HL-60 (cell line): ENCODE measurements around the gene TMEM258.
A peak's percentile ranks its signal among the peaks of the same experiment; 100 is the strongest.

Experiments used
- DNase-seq, 2 experiments: peaks; one replicate each; pipeline ENCODE4 v3.0.0-alpha.2; 2010 to 2020; ENCODE audit warnings: low read depth in 1 of 2, low spot score in 1 of 2
- H3K27ac ChIP-seq: fragments of 250-450 bp; sonication (Bioruptor Pico); replicated peaks from 2 replicates; pipeline ENCODE4 v1.5.1; 2020; ENCODE audit warnings: mild to moderate bottlenecking, moderate library complexity
- H3K27me3 ChIP-seq: fragments of 250-450 bp; sonication (Bioruptor Pico); 2 replicates; pipeline ENCODE4 v1.5.1; 2021; ENCODE audit warnings: mild to moderate bottlenecking, moderate library complexity; ENCODE audit not compliant: insufficient read depth, poor library complexity, severe bottlenecking
- H3K4me3 ChIP-seq: replicated peaks from 2 replicates; pipeline ENCODE4 v1.5.1; 2011; ENCODE audit warnings: mild to moderate bottlenecking, control low read depth, low read length; ENCODE audit not compliant: insufficient read depth
- GABPA ChIP-seq: IDR thresholded peaks from 2 replicates; pipeline ENCODE4 v1.6.1; 2012; ENCODE audit warnings: low read depth
- POLR2AphosphoS5 ChIP-seq: IDR thresholded peaks from 2 replicates; pipeline ENCODE4 v1.6.1; 2012; ENCODE audit warnings: low read depth
- SPI1 ChIP-seq: IDR thresholded peaks from 2 replicates; pipeline ENCODE4 v1.6.1; 2012; ENCODE audit warnings: low read depth, mild to moderate bottlenecking, borderline replicate concordance
- TF ChIP-seq, protein P1 (sequence below): IDR thresholded peaks from one replicate; pipeline ENCODE4 v1.5.1; 2011; ENCODE audit warnings: low read length, control low read depth, inconsistent platforms; ENCODE audit not compliant: insufficient read depth
- TF ChIP-seq, protein P2 (sequence below): IDR thresholded peaks from 2 replicates; pipeline ENCODE4 v1.6.1; 2012; ENCODE audit warnings: low read depth; ENCODE audit not compliant: insufficient replicate concordance

TMEM258 gene

DNA sequence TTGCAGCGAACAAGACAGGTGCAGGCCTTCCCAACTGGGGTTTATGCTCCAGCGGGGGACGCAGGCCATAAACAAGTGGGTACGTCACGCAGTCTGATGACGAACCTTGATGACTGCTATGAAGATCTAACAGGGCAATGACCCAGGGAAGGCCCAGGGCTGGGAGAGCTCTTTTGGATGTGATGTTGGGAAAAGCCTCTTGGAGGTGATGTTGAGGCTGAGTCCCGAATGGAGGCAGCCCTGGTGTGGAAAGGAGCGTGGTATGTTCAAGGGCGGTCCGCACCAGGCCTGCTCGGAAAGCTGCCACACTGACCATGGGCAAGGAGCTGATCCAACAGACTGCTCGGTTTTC lies 41.5 kb upstream of the TMEM258 start:
- TF ChIP-seq SPI1 = no peak
- TF ChIP-seq POLR2AphosphoS5 = no peak
- TF ChIP-seq, protein P1, sequence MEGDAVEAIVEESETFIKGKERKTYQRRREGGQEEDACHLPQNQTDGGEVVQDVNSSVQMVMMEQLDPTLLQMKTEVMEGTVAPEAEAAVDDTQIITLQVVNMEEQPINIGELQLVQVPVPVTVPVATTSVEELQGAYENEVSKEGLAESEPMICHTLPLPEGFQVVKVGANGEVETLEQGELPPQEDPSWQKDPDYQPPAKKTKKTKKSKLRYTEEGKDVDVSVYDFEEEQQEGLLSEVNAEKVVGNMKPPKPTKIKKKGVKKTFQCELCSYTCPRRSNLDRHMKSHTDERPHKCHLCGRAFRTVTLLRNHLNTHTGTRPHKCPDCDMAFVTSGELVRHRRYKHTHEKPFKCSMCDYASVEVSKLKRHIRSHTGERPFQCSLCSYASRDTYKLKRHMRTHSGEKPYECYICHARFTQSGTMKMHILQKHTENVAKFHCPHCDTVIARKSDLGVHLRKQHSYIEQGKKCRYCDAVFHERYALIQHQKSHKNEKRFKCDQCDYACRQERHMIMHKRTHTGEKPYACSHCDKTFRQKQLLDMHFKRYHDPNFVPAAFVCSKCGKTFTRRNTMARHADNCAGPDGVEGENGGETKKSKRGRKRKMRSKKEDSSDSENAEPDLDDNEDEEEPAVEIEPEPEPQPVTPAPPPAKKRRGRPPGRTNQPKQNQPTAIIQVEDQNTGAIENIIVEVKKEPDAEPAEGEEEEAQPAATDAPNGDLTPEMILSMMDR = no peak
- H3K27ac ChIP-seq = no peak overlapping the region
- H3K4me3 ChIP-seq = no peak overlapping the region
- no peak for DNase-seq
- peaks cover 13% of the 10 kb centered on the region for H3K27me3 ChIP-seq

DNA sequence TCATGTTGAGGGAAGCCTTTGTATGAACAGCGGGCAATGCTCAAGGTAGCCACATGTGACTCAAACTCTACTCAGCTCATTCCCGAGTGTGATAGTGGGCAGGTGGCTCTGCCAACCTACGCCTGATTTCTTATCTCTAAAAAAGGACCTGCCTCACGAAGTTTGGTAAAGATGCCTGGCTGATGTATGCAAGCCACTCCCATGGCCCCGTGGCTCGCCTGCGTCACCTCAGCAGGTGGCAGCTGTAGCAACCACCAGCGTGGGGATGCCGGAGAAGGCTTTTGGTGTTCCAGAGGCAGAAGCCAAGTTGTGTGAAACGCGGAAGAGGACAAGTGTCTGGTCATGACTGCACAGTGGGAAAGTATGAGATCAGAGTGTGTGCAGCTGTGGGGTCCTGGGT lies 41.1 kb upstream of the TMEM258 start:
- no peak for DNase-seq
- no peak overlapping the region for H3K4me3 ChIP-seq
- H3K27ac ChIP-seq = no peak overlapping the region
- peaks cover 17% of the 10 kb centered on the region for H3K27me3 ChIP-seq
- TF ChIP-seq SPI1 (no peak), POLR2AphosphoS5 (no peak), GABPA (no peak)
- TF ChIP-seq, protein P2, sequence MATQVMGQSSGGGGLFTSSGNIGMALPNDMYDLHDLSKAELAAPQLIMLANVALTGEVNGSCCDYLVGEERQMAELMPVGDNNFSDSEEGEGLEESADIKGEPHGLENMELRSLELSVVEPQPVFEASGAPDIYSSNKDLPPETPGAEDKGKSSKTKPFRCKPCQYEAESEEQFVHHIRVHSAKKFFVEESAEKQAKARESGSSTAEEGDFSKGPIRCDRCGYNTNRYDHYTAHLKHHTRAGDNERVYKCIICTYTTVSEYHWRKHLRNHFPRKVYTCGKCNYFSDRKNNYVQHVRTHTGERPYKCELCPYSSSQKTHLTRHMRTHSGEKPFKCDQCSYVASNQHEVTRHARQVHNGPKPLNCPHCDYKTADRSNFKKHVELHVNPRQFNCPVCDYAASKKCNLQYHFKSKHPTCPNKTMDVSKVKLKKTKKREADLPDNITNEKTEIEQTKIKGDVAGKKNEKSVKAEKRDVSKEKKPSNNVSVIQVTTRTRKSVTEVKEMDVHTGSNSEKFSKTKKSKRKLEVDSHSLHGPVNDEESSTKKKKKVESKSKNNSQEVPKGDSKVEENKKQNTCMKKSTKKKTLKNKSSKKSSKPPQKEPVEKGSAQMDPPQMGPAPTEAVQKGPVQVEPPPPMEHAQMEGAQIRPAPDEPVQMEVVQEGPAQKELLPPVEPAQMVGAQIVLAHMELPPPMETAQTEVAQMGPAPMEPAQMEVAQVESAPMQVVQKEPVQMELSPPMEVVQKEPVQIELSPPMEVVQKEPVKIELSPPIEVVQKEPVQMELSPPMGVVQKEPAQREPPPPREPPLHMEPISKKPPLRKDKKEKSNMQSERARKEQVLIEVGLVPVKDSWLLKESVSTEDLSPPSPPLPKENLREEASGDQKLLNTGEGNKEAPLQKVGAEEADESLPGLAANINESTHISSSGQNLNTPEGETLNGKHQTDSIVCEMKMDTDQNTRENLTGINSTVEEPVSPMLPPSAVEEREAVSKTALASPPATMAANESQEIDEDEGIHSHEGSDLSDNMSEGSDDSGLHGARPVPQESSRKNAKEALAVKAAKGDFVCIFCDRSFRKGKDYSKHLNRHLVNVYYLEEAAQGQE = no peak
- TF ChIP-seq, protein P1 = no peak

DNA sequence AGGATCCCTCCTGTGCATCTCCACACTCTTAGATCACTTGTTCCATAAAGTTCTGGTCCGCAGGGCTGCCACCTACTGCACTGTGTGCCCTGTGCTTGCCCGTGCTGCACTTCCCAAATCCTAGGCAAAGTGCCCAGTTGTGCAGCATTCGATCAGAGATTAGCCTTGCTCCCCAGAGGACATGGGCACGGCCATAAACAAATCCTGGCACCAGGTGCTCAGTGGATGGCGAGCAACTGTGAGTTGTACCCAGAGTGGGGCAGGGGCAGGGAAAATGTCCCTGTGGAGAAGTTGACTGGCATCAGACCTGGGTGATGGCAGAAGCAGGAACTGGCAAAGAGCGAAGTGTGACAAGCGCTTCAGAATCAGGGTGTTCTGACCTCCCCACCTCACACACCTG lies 40.4 kb upstream of the TMEM258 start:
- no peak overlapping the region for H3K27ac ChIP-seq
- TF ChIP-seq GABPA = no peak
- TF ChIP-seq POLR2AphosphoS5 = no peak
- no peak for TF ChIP-seq SPI1
- TF ChIP-seq, protein P1 = no peak
- TF ChIP-seq, protein P2 = no peak
- peaks cover 24% of the 10 kb centered on the region for H3K27me3 ChIP-seq
- DNase-seq = no peak
- no peak overlapping the region for H3K4me3 ChIP-seq

DNA sequence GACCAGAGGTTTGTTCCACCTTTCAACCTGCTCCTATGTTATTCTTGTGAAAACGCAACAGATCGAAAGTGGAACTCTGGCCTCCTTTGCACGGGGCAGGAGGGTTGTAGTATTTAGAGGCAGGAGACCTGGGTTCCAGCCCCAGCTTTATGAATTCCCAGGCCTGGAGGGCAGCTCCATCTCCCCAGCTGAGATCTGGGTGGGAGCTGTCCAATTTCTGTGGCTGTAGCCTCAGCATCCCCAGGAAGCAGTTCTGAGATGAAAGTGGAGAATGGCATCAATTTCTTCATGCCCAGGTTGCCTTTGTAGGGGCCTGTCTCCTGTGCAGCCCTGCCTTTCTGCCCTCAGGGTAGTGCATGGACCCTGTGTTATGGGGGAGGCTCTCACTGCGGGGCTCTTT lies 39.8 kb upstream of the TMEM258 start:
- Histone ChIP-seq H3K27me3 (peaks cover 28% of the 10 kb centered on the region), H3K27ac (no peak overlapping the region), H3K4me3 (no peak overlapping the region)
- TF ChIP-seq, protein P2 = peak; percentile 80
- no peak for TF ChIP-seq GABPA
- DNase-seq = no peak
